Urinary bladder (tissue), 4 donors: ENCODE results near the gene VPS54. TPM values are rescaled to one million over a fixed set of nuclear protein-coding genes. Genes with fewer than 3 reads are reported as not detected.

ENCODE experiments used
- DNase-seq: peaks from one replicate; pipeline ENCODE4 v3.0.0-alpha.2; 2015; ENCODE audit errors: extremely low spot score
- H3K27ac ChIP-seq: one replicate; pipeline ENCODE4 v1.5.1; 2013; ENCODE audit warnings: low read depth, mild to moderate bottlenecking, moderate library complexity
- H3K36me3 ChIP-seq: one replicate; pipeline ENCODE4 v1.6.1; 2013; ENCODE audit warnings: mild to moderate bottlenecking, moderate library complexity; ENCODE audit not compliant: insufficient read depth
- H3K4me1 ChIP-seq: one replicate; pipeline ENCODE4 v1.6.1; 2013; ENCODE audit warnings: mild to moderate bottlenecking, moderate library complexity; ENCODE audit not compliant: insufficient read depth
- H3K4me3 ChIP-seq: one replicate; pipeline ENCODE4 v1.5.1; 2013; ENCODE audit warnings: low read depth, low read length
- WGBS: extraction: QIAGEN DNeasy Blood & Tissue Kit; methylation state at CpG from one replicate; pipeline ENCODE4 v1.1.7; 2013; 5-methylcytosine and 5-hydroxymethylcytosine counted together
- polyA plus RNA-seq: library from polyadenylated mRNA; stranded (reverse); fragments of 200-250 nt; gene quantifications from one replicate; pipeline ENCODE4 v1.2.3, GENCODE V29; 2013
- total RNA-seq: library from RNA; depleted of rRNA; stranded (reverse); fragments of >200 nt; gene quantifications from one replicate; pipeline ENCODE4 v1.2.3, GENCODE V29; 2014
- donor health status: healthy with polysubstance abuse.
- donor health status: healthy.

The VPS54 gene
- total and polyA plus RNA-seq, 2 donors, result 14.0 to 64.4 TPM

- WGBS, result 68% methylated on average over 5 of the region's 5 CpGs
- no peak overlapping the region for H3K27ac ChIP-seq
- no peak overlapping the region for H3K4me3 ChIP-seq
- no peaks in the 10 kb centered on the region for H3K36me3 ChIP-seq
- H3K4me1 ChIP-seq, result no peaks in the 10 kb centered on the region
- DNase-seq, result no peak
Measured at GRCh38 chr2:64036034-64036705, 16.9 kb upstream of the VPS54 start.

GRCh38 chr2:64035072-64035942 lies 16.1 kb upstream of the VPS54 start:
- DNase-seq, result no peak
- H3K4me1 ChIP-seq, result no peaks in the 10 kb centered on the region

GRCh38 chr2:64029116-64029665 lies 10.0 kb upstream of the VPS54 start:
- 79% methylated on average over 2 of the region's 2 CpGs for WGBS
- H3K36me3 ChIP-seq, result no peaks in the 10 kb centered on the region
- DNase-seq, result no peak
- H3K27ac ChIP-seq, result no peak overlapping the region
- H3K4me1 ChIP-seq, result no peaks in the 10 kb centered on the region
- H3K4me3 ChIP-seq, result no peak overlapping the region

More at GRCh38 chr2:64035072-64035942, 16.1 kb upstream of the VPS54 start:
- WGBS, result 53% methylated on average over 4 of the region's 4 CpGs
- Histone ChIP-seq H3K36me3 (no peaks in the 10 kb centered on the region), H3K27ac (no peak overlapping the region), H3K4me3 (no peak overlapping the region)

- Histone ChIP-seq H3K4me1 (no peaks in the 10 kb centered on the region), H3K4me3 (no peak overlapping the region), H3K27ac (no peak overlapping the region), H3K36me3 (no peaks in the 10 kb centered on the region)
- 78% methylated on average over 3 of the region's 3 CpGs for WGBS
- no peak for DNase-seq
Measured at GRCh38 chr2:64025741-64026140, 6.5 kb upstream of the VPS54 start.

- H3K36me3 ChIP-seq, result no peaks in the 10 kb centered on the region
- 88% methylated on average over 3 of the region's 3 CpGs for WGBS
- H3K4me3 ChIP-seq, result no peak overlapping the region
- no peak overlapping the region for H3K27ac ChIP-seq
- no peak for DNase-seq
- no peaks in the 10 kb centered on the region for H3K4me1 ChIP-seq
Measured at GRCh38 chr2:64024259-64024949, 5.2 kb upstream of the VPS54 start.

GRCh38 chr2:64023485-64024258 lies 4.4 kb upstream of the VPS54 start:
- H3K36me3 ChIP-seq, result no peaks in the 10 kb centered on the region
- H3K4me3 ChIP-seq, result no peak overlapping the region
- no peak for DNase-seq
- H3K27ac ChIP-seq, result no peak overlapping the region
- 78% methylated on average over 4 of the region's 4 CpGs for WGBS
- H3K4me1 ChIP-seq, result no peaks in the 10 kb centered on the region

- DNase-seq, result no peak
- WGBS, result 56% methylated on average over 2 of the region's 2 CpGs
- H3K27ac ChIP-seq, result peak overlapping the region; percentile 5
Measured at GRCh38 chr2:64021578-64021977, 2.4 kb upstream of the VPS54 start.

GRCh38 chr2:64019975-64020528 lies 824 bp upstream of the VPS54 start:
- peak overlapping the region; percentile 99 for H3K27ac ChIP-seq
- DNase-seq, result peak; percentile 36
- H3K36me3 ChIP-seq, result no peaks in the 10 kb centered on the region
- H3K4me1 ChIP-seq, result no peaks in the 10 kb centered on the region
- no peak overlapping the region for H3K4me3 ChIP-seq

More at GRCh38 chr2:64021578-64021977, 2.4 kb upstream of the VPS54 start:
- H3K4me1 ChIP-seq, result no peaks in the 10 kb centered on the region
- no peak overlapping the region for H3K4me3 ChIP-seq
- no peaks in the 10 kb centered on the region for H3K36me3 ChIP-seq

- Histone ChIP-seq H3K36me3 (no peaks in the 10 kb centered on the region), H3K27ac (peak overlapping the region; percentile 99), H3K4me3 (peak overlapping the region; percentile 86), H3K4me1 (no peaks in the 10 kb centered on the region)
- no peak for DNase-seq
- WGBS, result 0% methylated on average over 38 of the region's 38 CpGs
Measured at GRCh38 chr2:64018701-64019082, 536 bp downstream of the VPS54 start.

GRCh38 chr2:64017811-64018700 lies 1.2 kb downstream of the VPS54 start:
- no peak for DNase-seq
- Histone ChIP-seq H3K4me1 (no peaks in the 10 kb centered on the region), H3K27ac (peak overlapping the region; percentile 99), H3K36me3 (no peaks in the 10 kb centered on the region), H3K4me3 (peak overlapping the region; percentile 86)
- WGBS, result 6% methylated on average over 22 of the region's 22 CpGs

- no peak for DNase-seq
- H3K4me1 ChIP-seq, result no peaks in the 10 kb centered on the region
- 89% methylated on average over 3 of the region's 3 CpGs for WGBS
Measured at GRCh38 chr2:64015898-64016297, 3.3 kb downstream of the VPS54 start.

GRCh38 chr2:64015391-64015790 lies 3.8 kb downstream of the VPS54 start:
- H3K4me3 ChIP-seq, result no peak overlapping the region
- H3K4me1 ChIP-seq, result no peaks in the 10 kb centered on the region
- no peaks in the 10 kb centered on the region for H3K36me3 ChIP-seq
- H3K27ac ChIP-seq, result no peak overlapping the region
- WGBS, result 82% methylated on average over 5 of the region's 5 CpGs
- DNase-seq, result no peak

More at GRCh38 chr2:64015898-64016297, 3.3 kb downstream of the VPS54 start:
- no peak overlapping the region for H3K27ac ChIP-seq
- H3K4me3 ChIP-seq, result no peak overlapping the region
- H3K36me3 ChIP-seq, result no peaks in the 10 kb centered on the region
